ENCODE results near the gene P4HB. TPM values are rescaled to one million over a fixed set of nuclear protein-coding genes. Genes with fewer than 3 reads are reported as not detected.

Gene P4HB
- total and polyA plus RNA-seq, 2 experiments from 2014 or later: 206 to 620 TPM

DNA sequence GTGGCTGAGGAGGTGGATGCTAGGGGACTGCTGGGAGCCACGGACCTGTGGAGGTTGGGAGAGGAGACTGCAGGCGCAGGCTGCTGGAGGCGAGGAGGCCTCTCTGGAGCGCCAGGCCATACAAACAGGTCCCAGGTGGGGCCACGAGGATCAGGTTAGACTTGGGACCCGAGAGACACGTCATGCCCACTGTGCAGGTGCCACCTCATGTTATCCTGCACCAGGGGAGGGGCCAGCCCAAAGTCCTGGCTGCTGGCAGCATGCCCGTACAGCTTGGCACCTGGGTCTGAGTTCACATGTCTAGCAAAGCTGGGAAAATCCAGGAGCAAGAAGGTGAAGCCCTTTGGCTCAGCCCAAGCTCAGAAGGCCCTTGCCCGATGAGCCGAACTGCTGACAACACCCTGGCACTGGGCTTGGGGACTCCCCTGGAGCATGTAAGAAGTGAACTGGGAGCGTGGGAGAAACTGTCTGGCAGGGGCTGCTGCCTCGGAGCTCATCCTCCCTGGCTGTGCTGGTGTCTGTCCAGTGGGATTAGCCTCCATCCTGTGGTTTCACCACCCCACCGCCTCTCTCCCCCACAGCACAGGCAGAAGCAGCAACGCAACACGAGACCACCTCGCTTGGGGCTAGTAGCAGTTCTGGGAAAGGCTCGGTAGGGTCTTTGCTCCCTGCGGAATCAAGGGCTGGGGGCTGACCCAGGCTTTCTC is 5.6 kb upstream of the P4HB start:
- H3K27ac Mint-ChIP-seq: no peak overlapping the region
- Histone ChIP-seq H3K4me2 (no peak overlapping the region), H3K4me3 (no peak overlapping the region), H3K9me2 (ENCODE audit: insufficient read depth) (no peaks in the 10 kb centered on the region), H3K36me3 (ENCODE audit: insufficient read depth) (0 out of 2 replicates have a peak, but pooled peaks cover 6% of the 10 kb centered on the region), H3F3A (replicated peaks; ENCODE audit: low read depth) (peaks cover 65% of the 10 kb centered on the region), H3K27me3 (ENCODE audit: insufficient read depth) (no peaks in the 10 kb centered on the region), H2AFZ (no peak overlapping the region), H3K4me1 (ENCODE audit: insufficient read depth) (peaks cover 15% of the 10 kb centered on the region), H3K27ac (ENCODE audit: low read depth) (no peak overlapping the region), H4K20me1 (replicated peaks; ENCODE audit: insufficient read depth) (peaks cover 30% of the 10 kb centered on the region), H3K79me2 (replicated peaks; ENCODE audit: insufficient read depth) (peaks cover 38% of the 10 kb centered on the region)
- no peak overlapping the region for H3K4me3 Mint-ChIP-seq
- no peak for DNase-seq (ENCODE audit: low spot score)
- H3K9me3 Mint-ChIP-seq: no peaks in the 10 kb centered on the region; the same call in 2 of the 3 replicates
- TF ChIP-seq, protein P1, sequence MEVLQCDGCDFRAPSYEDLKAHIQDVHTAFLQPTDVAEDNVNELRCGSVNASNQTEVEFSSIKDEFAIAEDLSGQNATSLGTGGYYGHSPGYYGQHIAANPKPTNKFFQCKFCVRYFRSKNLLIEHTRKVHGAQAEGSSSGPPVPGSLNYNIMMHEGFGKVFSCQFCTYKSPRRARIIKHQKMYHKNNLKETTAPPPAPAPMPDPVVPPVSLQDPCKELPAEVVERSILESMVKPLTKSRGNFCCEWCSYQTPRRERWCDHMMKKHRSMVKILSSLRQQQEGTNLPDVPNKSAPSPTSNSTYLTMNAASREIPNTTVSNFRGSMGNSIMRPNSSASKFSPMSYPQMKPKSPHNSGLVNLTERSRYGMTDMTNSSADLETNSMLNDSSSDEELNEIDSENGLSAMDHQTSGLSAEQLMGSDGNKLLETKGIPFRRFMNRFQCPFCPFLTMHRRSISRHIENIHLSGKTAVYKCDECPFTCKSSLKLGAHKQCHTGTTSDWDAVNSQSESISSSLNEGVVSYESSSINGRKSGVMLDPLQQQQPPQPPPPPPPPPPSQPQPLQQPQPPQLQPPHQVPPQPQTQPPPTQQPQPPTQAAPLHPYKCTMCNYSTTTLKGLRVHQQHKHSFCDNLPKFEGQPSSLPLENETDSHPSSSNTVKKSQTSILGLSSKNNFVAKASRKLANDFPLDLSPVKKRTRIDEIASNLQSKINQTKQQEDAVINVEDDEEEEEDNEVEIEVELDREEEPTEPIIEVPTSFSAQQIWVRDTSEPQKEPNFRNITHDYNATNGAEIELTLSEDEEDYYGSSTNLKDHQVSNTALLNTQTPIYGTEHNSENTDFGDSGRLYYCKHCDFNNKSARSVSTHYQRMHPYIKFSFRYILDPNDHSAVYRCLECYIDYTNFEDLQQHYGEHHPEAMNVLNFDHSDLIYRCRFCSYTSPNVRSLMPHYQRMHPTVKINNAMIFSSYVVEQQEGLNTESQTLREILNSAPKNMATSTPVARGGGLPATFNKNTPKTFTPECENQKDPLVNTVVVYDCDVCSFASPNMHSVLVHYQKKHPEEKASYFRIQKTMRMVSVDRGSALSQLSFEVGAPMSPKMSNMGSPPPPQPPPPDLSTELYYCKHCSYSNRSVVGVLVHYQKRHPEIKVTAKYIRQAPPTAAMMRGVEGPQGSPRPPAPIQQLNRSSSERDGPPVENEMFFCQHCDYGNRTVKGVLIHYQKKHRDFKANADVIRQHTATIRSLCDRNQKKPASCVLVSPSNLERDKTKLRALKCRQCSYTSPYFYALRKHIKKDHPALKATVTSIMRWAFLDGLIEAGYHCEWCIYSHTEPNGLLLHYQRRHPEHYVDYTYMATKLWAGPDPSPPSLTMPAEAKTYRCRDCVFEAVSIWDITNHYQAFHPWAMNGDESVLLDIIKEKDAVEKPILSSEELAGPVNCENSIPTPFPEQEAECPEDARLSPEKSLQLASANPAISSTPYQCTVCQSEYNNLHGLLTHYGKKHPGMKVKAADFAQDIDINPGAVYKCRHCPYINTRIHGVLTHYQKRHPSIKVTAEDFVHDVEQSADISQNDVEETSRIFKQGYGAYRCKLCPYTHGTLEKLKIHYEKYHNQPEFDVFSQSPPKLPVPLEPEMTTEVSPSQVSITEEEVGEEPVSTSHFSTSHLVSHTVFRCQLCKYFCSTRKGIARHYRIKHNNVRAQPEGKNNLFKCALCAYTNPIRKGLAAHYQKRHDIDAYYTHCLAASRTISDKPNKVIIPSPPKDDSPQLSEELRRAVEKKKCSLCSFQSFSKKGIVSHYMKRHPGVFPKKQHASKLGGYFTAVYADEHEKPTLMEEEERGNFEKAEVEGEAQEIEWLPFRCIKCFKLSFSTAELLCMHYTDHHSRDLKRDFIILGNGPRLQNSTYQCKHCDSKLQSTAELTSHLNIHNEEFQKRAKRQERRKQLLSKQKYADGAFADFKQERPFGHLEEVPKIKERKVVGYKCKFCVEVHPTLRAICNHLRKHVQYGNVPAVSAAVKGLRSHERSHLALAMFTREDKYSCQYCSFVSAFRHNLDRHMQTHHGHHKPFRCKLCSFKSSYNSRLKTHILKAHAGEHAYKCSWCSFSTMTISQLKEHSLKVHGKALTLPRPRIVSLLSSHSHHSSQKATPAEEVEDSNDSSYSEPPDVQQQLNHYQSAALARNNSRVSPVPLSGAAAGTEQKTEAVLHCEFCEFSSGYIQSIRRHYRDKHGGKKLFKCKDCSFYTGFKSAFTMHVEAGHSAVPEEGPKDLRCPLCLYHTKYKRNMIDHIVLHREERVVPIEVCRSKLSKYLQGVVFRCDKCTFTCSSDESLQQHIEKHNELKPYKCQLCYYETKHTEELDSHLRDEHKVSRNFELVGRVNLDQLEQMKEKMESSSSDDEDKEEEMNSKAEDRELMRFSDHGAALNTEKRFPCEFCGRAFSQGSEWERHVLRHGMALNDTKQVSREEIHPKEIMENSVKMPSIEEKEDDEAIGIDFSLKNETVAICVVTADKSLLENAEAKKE (CRISPR knock-in tag; IDR thresholded peaks at IDR 0.05): no peak
- TF ChIP-seq ZNF331 (CRISPR knock-in tag; IDR thresholded peaks at IDR 0.05; ENCODE audit: low read depth): no peak
- no peak for TF ChIP-seq STAT1 (IDR thresholded peaks at IDR 0.05; ENCODE audit: unreplicated experiment)
- no peak for TF ChIP-seq POLR2AphosphoS5 (IDR thresholded peaks at IDR 0.05; ENCODE audit: low read depth)
- no peak for ATAC-seq
- H3K36me3 Mint-ChIP-seq (ENCODE audit: low read depth): peaks cover 35% of the 10 kb centered on the region
- peaks cover 31% of the 10 kb centered on the region for H3K4me1 Mint-ChIP-seq
- H3K27me3 Mint-ChIP-seq (ENCODE audit: insufficient read depth, low read depth, poor library complexity): peaks cover 44% of the 10 kb centered on the region

DNA sequence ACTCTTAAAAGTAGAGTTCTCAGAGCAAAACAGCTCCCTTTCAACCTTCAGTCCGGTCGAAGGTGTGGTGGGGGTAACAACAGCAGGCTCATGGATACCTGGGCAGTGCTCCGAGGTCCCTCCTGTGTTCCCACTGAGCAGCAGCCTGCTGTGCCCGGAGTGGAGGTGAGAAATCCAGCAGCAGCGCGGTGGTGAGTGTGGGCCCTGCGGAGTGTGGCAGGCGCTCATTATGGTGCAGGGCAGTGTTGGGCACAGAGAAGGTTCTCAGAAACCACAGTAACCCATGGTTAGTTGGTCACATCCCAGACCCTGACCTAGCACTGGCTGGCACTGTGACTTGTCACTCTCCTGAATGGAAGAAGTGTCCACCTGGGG is 5.0 kb upstream of the P4HB start:
- H3K79me2 ChIP-seq (replicated peaks; ENCODE audit: insufficient read depth): peaks cover 36% of the 10 kb centered on the region
- H3K27ac Mint-ChIP-seq: no peak overlapping the region
- no peak overlapping the region for H3K4me3 Mint-ChIP-seq
- peaks cover 31% of the 10 kb centered on the region for H3K4me1 Mint-ChIP-seq
- peaks cover 64% of the 10 kb centered on the region for H3F3A ChIP-seq (replicated peaks; ENCODE audit: low read depth)
- peaks cover 30% of the 10 kb centered on the region for H4K20me1 ChIP-seq (replicated peaks; ENCODE audit: insufficient read depth)
- no peaks in the 10 kb centered on the region for H3K9me2 ChIP-seq (ENCODE audit: insufficient read depth)
- H3K27me3 ChIP-seq (ENCODE audit: insufficient read depth): no peaks in the 10 kb centered on the region
- H3K36me3 Mint-ChIP-seq (ENCODE audit: low read depth): peaks cover 38% of the 10 kb centered on the region
- no peak overlapping the region for H3K4me3 ChIP-seq
- H3K4me1 ChIP-seq (ENCODE audit: insufficient read depth): peaks cover 15% of the 10 kb centered on the region
- H3K4me2 ChIP-seq: no peak overlapping the region
- DNase-seq (ENCODE audit: low spot score) (no peak), ATAC-seq (no peak)
- H2AFZ ChIP-seq: no peak overlapping the region
- no peak overlapping the region for H3K27ac ChIP-seq (ENCODE audit: low read depth)
- 0 out of 2 replicates have a peak, but pooled peaks cover 6% of the 10 kb centered on the region for H3K36me3 ChIP-seq (ENCODE audit: insufficient read depth)
- H3K27me3 Mint-ChIP-seq (ENCODE audit: insufficient read depth, low read depth, poor library complexity): peaks cover 47% of the 10 kb centered on the region
- H3K9me3 Mint-ChIP-seq: peaks cover 2% of the 10 kb centered on the region; the same call in 2 of the 3 replicates
- no peak for TF ChIP-seq EZH2phosphoT487 (IDR thresholded peaks at IDR 0.05; ENCODE audit: unreplicated experiment)
- no peak for TF ChIP-seq NANOG (IDR thresholded peaks at IDR 0.05; ENCODE audit: borderline replicate concordance)
- TF ChIP-seq, protein P2, sequence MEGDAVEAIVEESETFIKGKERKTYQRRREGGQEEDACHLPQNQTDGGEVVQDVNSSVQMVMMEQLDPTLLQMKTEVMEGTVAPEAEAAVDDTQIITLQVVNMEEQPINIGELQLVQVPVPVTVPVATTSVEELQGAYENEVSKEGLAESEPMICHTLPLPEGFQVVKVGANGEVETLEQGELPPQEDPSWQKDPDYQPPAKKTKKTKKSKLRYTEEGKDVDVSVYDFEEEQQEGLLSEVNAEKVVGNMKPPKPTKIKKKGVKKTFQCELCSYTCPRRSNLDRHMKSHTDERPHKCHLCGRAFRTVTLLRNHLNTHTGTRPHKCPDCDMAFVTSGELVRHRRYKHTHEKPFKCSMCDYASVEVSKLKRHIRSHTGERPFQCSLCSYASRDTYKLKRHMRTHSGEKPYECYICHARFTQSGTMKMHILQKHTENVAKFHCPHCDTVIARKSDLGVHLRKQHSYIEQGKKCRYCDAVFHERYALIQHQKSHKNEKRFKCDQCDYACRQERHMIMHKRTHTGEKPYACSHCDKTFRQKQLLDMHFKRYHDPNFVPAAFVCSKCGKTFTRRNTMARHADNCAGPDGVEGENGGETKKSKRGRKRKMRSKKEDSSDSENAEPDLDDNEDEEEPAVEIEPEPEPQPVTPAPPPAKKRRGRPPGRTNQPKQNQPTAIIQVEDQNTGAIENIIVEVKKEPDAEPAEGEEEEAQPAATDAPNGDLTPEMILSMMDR (conservative IDR thresholded peaks at IDR 0.05; ENCODE audit: low read depth in 2 of 2): no peak
- TF ChIP-seq ZNF331 (CRISPR knock-in tag; IDR thresholded peaks at IDR 0.05; ENCODE audit: low read depth): no peak
- no peak for TF ChIP-seq JUNB (IDR thresholded peaks at IDR 0.05; ENCODE audit: unreplicated experiment)
- TF ChIP-seq POLR2AphosphoS5 (IDR thresholded peaks at IDR 0.05; ENCODE audit: low read depth): no peak
- TF ChIP-seq, protein P3, sequence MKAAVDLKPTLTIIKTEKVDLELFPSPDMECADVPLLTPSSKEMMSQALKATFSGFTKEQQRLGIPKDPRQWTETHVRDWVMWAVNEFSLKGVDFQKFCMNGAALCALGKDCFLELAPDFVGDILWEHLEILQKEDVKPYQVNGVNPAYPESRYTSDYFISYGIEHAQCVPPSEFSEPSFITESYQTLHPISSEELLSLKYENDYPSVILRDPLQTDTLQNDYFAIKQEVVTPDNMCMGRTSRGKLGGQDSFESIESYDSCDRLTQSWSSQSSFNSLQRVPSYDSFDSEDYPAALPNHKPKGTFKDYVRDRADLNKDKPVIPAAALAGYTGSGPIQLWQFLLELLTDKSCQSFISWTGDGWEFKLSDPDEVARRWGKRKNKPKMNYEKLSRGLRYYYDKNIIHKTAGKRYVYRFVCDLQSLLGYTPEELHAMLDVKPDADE (IDR thresholded peaks at IDR 0.05): no peak

Data from GM23338 (cell line).